Measurements from ENCODE around the gene TNS3. TPM values are rescaled to one million over a fixed set of nuclear protein-coding genes. Genes with fewer than 3 reads are reported as not detected.
"Not testable (repeated sequence)": the region's sequence is repeated elsewhere in the genome, so short reads cannot be mapped to it uniquely, and the experiment has no call there.

The TNS3 gene
- total and polyA plus RNA-seq, 10 of the 15 experiments (the other 5 are each of a cell fraction or from before 2014, with no cell fraction given) = 0.27 to 2.7 (median 0.79) TPM

DNA sequence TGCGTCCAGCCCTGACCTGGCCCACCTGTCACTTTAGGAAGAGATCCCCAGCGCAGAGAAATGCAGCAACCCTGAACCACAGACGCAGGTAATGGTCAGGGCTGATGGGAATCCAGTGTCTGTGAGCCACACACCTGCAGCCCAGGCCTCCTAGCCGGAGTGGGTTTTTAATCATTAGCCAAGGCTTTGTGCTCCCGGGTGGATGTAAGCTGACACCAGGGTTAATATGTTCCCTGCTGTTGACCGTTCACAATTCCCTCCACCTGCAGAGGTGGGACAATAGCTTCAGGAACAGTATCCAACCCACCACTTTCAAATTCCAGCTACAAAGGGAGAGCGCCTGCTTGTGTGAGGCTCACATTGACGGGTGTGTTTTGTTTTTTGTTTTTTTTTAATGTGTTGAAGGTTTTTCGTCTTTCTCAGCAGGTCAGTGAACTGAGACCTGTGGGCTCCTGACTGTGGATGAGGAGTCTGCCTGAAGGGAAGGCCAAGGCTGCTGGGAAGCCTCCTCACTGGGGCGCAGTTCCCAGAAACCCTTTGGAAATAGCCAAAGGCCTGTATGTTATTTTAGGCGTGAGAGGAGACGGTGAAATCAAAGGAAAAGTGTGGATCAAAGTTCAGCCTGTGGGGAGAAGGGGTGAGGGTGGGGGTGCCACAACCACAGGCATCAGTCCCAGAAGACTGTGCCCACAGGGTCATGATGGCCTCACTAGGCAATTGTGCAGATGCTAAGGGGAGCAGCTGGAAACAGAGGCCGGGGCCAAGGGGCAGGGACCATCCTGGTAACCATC lies 111.1 kb downstream of the TNS3 start (continued):
- TF ChIP-seq, protein P1, sequence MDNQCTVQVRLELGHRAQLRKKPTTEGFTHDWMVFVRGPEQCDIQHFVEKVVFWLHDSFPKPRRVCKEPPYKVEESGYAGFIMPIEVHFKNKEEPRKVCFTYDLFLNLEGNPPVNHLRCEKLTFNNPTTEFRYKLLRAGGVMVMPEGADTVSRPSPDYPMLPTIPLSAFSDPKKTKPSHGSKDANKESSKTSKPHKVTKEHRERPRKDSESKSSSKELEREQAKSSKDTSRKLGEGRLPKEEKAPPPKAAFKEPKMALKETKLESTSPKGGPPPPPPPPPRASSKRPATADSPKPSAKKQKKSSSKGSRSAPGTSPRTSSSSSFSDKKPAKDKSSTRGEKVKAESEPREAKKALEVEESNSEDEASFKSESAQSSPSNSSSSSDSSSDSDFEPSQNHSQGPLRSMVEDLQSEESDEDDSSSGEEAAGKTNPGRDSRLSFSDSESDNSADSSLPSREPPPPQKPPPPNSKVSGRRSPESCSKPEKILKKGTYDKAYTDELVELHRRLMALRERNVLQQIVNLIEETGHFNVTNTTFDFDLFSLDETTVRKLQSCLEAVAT (IDR thresholded peaks at IDR 0.05) = no peak
- TF ChIP-seq ZNF274 (IDR thresholded peaks at IDR 0.05; ENCODE audit: insufficient read depth, insufficient read length) (no peak), IRF4 (IDR thresholded peaks at IDR 0.05; ENCODE audit: low read depth, low read length) (no peak), CHD4 (IDR thresholded peaks at IDR 0.05) (no peak), BMI1 (IDR thresholded peaks at IDR 0.05; ENCODE audit: borderline replicate concordance) (no peak), JUND (IDR thresholded peaks at IDR 0.05; ENCODE audit: low read depth, low read length) (no peak), ZNF217 (IDR thresholded peaks at IDR 0.05) (no peak), SREBF1 (IDR thresholded peaks at IDR 0.05; ENCODE audit: low read length) (no peak)
- TF ChIP-seq, protein P2, sequence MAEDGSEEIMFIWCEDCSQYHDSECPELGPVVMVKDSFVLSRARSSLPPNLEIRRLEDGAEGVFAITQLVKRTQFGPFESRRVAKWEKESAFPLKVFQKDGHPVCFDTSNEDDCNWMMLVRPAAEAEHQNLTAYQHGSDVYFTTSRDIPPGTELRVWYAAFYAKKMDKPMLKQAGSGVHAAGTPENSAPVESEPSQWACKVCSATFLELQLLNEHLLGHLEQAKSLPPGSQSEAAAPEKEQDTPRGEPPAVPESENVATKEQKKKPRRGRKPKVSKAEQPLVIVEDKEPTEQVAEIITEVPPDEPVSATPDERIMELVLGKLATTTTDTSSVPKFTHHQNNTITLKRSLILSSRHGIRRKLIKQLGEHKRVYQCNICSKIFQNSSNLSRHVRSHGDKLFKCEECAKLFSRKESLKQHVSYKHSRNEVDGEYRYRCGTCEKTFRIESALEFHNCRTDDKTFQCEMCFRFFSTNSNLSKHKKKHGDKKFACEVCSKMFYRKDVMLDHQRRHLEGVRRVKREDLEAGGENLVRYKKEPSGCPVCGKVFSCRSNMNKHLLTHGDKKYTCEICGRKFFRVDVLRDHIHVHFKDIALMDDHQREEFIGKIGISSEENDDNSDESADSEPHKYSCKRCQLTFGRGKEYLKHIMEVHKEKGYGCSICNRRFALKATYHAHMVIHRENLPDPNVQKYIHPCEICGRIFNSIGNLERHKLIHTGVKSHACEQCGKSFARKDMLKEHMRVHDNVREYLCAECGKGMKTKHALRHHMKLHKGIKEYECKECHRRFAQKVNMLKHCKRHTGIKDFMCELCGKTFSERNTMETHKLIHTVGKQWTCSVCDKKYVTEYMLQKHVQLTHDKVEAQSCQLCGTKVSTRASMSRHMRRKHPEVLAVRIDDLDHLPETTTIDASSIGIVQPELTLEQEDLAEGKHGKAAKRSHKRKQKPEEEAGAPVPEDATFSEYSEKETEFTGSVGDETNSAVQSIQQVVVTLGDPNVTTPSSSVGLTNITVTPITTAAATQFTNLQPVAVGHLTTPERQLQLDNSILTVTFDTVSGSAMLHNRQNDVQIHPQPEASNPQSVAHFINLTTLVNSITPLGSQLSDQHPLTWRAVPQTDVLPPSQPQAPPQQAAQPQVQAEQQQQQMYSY (CRISPR knock-in tag; IDR thresholded peaks at IDR 0.05) = no peak
- TF ChIP-seq, protein P3, sequence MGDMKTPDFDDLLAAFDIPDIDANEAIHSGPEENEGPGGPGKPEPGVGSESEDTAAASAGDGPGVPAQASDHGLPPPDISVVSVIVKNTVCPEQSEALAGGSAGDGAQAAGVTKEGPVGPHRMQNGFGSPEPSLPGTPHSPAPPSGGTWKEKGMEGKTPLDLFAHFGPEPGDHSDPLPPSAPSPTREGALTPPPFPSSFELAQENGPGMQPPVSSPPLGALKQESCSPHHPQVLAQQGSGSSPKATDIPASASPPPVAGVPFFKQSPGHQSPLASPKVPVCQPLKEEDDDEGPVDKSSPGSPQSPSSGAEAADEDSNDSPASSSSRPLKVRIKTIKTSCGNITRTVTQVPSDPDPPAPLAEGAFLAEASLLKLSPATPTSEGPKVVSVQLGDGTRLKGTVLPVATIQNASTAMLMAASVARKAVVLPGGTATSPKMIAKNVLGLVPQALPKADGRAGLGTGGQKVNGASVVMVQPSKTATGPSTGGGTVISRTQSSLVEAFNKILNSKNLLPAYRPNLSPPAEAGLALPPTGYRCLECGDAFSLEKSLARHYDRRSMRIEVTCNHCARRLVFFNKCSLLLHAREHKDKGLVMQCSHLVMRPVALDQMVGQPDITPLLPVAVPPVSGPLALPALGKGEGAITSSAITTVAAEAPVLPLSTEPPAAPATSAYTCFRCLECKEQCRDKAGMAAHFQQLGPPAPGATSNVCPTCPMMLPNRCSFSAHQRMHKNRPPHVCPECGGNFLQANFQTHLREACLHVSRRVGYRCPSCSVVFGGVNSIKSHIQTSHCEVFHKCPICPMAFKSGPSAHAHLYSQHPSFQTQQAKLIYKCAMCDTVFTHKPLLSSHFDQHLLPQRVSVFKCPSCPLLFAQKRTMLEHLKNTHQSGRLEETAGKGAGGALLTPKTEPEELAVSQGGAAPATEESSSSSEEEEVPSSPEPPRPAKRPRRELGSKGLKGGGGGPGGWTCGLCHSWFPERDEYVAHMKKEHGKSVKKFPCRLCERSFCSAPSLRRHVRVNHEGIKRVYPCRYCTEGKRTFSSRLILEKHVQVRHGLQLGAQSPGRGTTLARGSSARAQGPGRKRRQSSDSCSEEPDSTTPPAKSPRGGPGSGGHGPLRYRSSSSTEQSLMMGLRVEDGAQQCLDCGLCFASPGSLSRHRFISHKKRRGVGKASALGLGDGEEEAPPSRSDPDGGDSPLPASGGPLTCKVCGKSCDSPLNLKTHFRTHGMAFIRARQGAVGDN (IDR thresholded peaks at IDR 0.05) = no peak

DNA sequence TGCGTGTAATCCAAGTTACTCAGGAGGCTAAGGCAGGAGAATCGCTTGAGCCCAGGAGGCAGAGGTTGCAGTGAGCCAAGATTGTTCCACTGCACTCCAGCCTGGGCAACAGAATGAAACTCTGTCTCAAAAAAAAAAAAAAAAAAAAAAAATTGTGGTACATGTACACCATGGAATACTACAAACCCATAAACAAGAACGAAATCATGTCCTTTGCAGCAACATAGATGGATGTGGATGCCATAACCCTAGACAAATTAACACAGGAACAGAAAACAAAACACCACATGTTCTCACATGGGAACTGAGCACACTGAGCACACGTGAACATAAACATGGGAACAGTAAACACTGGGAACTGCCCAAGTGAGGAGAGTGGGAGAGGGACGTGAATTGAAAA lies 112.1 kb downstream of the TNS3 start:
- H3K9ac ChIP-seq (ENCODE audit: control insufficient read depth, insufficient read depth, low read length); CTCF ChIA-PET; intact Hi-C loops (cut with micrococcal nuclease; ENCODE audit: unreplicated experiment); POLR2A ChIA-PET; FAIRE-seq; H3K27ac ChIP-seq (ENCODE audit: control insufficient read depth, insufficient read depth); H3K9me3 ChIP-seq (replicated peaks; ENCODE audit: control insufficient read depth, insufficient read depth, low read length); H3K4me2 ChIP-seq (ENCODE audit: control insufficient read depth, insufficient read depth); H3K79me2 ChIP-seq (ENCODE audit: control insufficient read depth, insufficient read depth, low read length); H3K4me1 ChIP-seq (ENCODE audit: control insufficient read depth, insufficient read depth, low read length); SMC1A ChIA-PET (ENCODE audit: uncharacterized antibody, unreplicated experiment); H2AFZ ChIP-seq (ENCODE audit: control insufficient read depth, low read depth, low read length); H3K27me3 ChIP-seq (replicated peaks in 1 of 2; ENCODE audit: control insufficient read depth in 2 of 2, insufficient read depth in 2 of 2, low read length in 1 of 2); BruUV-seq (replicated peaks); RAD21 ChIA-PET (ENCODE audit: unreplicated experiment); ATAC-seq; H3K4me3 ChIP-seq; DNase-seq (ENCODE audit: low read depth, low spot score); H3K36me3 ChIP-seq (ENCODE audit: control insufficient read depth in 2 of 2, insufficient read depth in 2 of 2, low read length in 1 of 2); in situ Hi-C loops (cut with MboI); H4K20me1 ChIP-seq (ENCODE audit: control insufficient read depth, insufficient read depth): not testable (repeated sequence)
- 5% methylated on average over 5 of the region's 5 CpGs for WGBS (ENCODE audit: insufficient coverage, insufficient replicate concordance, low lambda C conversion rate, missing lambda C conversion rate)

All from GM12878 (cell line).